ENCODE data around the gene LILRB3.
"Not testable (repeated sequence)": the region's sequence is repeated elsewhere in the genome, so short reads cannot be mapped to it uniquely, and the experiment has no call there.

Gene LILRB3

GRCh38 chr19:54199401-54199800, 23.4 kb downstream of the LILRB3 start:
- no peak for TF ChIP-seq EZH2 (IDR thresholded peaks at IDR 0.05; ENCODE audit: borderline replicate concordance, low read length)
- TF ChIP-seq CTCF (IDR thresholded peaks at IDR 0.05; ENCODE audit: low read length), result no peak
- no peak overlapping the region for H3K4me3 ChIP-seq (ENCODE audit: low read depth, low read length, poor library complexity, severe bottlenecking)
- H3K79me2 ChIP-seq (ENCODE audit: insufficient read depth, low read length), result peaks cover 30% of the 10 kb centered on the region
- peak overlapping the region; percentile 79; the same call in 1 of the 2 replicates for H3K4me2 ChIP-seq (ENCODE audit: low read length)
- no peak overlapping the region for H2AFZ ChIP-seq (ENCODE audit: low read length)
- H3K9me2 ChIP-seq (ENCODE audit: low read depth, low read length), result no peaks in the 10 kb centered on the region
- no peaks in the 10 kb centered on the region for H3K9me3 ChIP-seq (ENCODE audit: low read length)
- H3K4me1 ChIP-seq (ENCODE audit: insufficient read depth, low read length, severe bottlenecking), result peaks cover 47% of the 10 kb centered on the region
- H3K27ac ChIP-seq (ENCODE audit: low read depth, low read length, poor library complexity, severe bottlenecking), result peak overlapping the region; percentile 31
- H3K27me3 ChIP-seq (ENCODE audit: insufficient read depth, low read length), result no peaks in the 10 kb centered on the region
- H3F3A ChIP-seq (ENCODE audit: insufficient read depth, low read length), result peaks cover under 1% of the 10 kb centered on the region; the same call in 1 of the 2 replicates
- H3K36me3 ChIP-seq (ENCODE audit: insufficient read depth, low read length), result peaks cover 38% of the 10 kb centered on the region
- no peak overlapping the region; the same call in 1 of the 2 replicates for H3K9ac ChIP-seq (ENCODE audit: low read length)
- no peaks in the 10 kb centered on the region; the same call in 1 of the 2 replicates for H4K20me1 ChIP-seq (ENCODE audit: insufficient read depth, low read length)

DNA sequence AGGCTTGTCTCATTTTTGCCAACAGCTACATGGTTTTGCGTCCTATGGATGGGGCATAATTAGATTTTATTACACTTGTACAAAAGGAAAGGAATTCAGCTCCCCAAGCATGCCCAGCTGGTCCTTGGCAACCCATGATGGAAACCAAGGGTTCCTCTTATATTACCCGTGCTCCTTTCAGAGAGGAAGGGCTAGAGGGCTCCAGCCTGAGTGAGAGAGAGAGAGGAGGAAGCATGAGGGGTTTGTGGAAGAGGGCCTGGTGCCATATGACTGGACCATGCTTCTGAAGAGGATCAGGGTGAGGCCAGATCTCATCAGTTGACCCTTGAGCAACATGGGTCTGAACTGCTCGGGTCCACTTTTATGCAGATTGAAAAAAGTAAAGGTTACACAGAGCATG, 25.7 kb downstream of the LILRB3 start:
- peaks cover 26% of the 10 kb centered on the region for H3K4me1 ChIP-seq (ENCODE audit: insufficient read depth, low read length, severe bottlenecking)
- TF ChIP-seq CTCF (IDR thresholded peaks at IDR 0.05; ENCODE audit: low read length) (no peak), EZH2 (IDR thresholded peaks at IDR 0.05; ENCODE audit: borderline replicate concordance, low read length) (no peak)
- no peak overlapping the region for H3K4me2 ChIP-seq (ENCODE audit: low read length)
- no peaks in the 10 kb centered on the region for H3K9me3 ChIP-seq (ENCODE audit: low read length)
- no peak overlapping the region for H3K4me3 ChIP-seq (ENCODE audit: low read depth, low read length, poor library complexity, severe bottlenecking)
- H3K27me3 ChIP-seq (ENCODE audit: insufficient read depth, low read length), result no peaks in the 10 kb centered on the region
- H3K36me3 ChIP-seq (ENCODE audit: insufficient read depth, low read length), result peaks cover 28% of the 10 kb centered on the region
- no peak overlapping the region for H3K9ac ChIP-seq (ENCODE audit: low read length)
- H3K9me2 ChIP-seq (ENCODE audit: low read depth, low read length), result no peaks in the 10 kb centered on the region
- no peaks in the 10 kb centered on the region; the same call in 1 of the 2 replicates for H3F3A ChIP-seq (ENCODE audit: insufficient read depth, low read length)
- peaks cover 12% of the 10 kb centered on the region for H3K79me2 ChIP-seq (ENCODE audit: insufficient read depth, low read length)
- H4K20me1 ChIP-seq (ENCODE audit: insufficient read depth, low read length), result no peaks in the 10 kb centered on the region
- no peak overlapping the region for H2AFZ ChIP-seq (ENCODE audit: low read length)
- H3K27ac ChIP-seq (ENCODE audit: low read depth, low read length, poor library complexity, severe bottlenecking), result no peak overlapping the region

GRCh38 chr19:54196536-54196935, 26.3 kb downstream of the LILRB3 start:
- Histone ChIP-seq H2AFZ (ENCODE audit: low read length) (no peak overlapping the region), H3K27me3 (ENCODE audit: insufficient read depth, low read length) (no peaks in the 10 kb centered on the region), H3K9me2 (ENCODE audit: low read depth, low read length) (no peaks in the 10 kb centered on the region), H3K27ac (ENCODE audit: low read depth, low read length, poor library complexity, severe bottlenecking) (no peak overlapping the region), H3K36me3 (ENCODE audit: insufficient read depth, low read length) (peaks cover 23% of the 10 kb centered on the region), H3K4me3 (ENCODE audit: low read depth, low read length, poor library complexity, severe bottlenecking) (no peak overlapping the region), H4K20me1 (ENCODE audit: insufficient read depth, low read length) (no peaks in the 10 kb centered on the region), H3K79me2 (ENCODE audit: insufficient read depth, low read length) (peaks cover 6% of the 10 kb centered on the region), H3F3A (ENCODE audit: insufficient read depth, low read length) (no peaks in the 10 kb centered on the region; the same call in 1 of the 2 replicates), H3K9me3 (ENCODE audit: low read length) (no peaks in the 10 kb centered on the region), H3K9ac (ENCODE audit: low read length) (no peak overlapping the region), H3K4me2 (ENCODE audit: low read length) (no peak overlapping the region), H3K4me1 (ENCODE audit: insufficient read depth, low read length, severe bottlenecking) (peaks cover 26% of the 10 kb centered on the region)
- no peak for TF ChIP-seq EZH2 (IDR thresholded peaks at IDR 0.05; ENCODE audit: borderline replicate concordance, low read length)

DNA sequence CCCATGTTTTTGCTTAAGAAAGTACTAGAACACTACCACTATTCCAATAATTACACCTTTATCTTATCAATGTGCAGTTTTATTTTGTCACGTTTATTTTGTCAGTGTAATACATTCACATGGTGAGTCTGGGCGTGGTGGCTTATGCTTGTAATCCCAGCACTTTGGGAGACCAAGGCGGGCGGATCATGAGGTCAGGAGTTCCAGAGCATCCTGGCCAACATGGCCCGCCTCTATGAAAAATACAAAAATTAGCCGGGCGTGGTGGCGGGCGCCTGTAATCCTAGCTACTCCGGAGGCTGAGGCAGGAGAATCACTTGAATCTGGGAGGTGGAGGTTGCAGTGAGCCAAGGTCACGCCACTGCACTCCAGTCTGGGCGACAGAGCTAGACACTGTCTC, 28.3 kb downstream of the LILRB3 start:
- H3K9me2 ChIP-seq (ENCODE audit: low read depth, low read length); H4K20me1 ChIP-seq (ENCODE audit: insufficient read depth, low read length); H3F3A ChIP-seq (ENCODE audit: insufficient read depth, low read length); H3K27me3 ChIP-seq (ENCODE audit: insufficient read depth, low read length); H3K79me2 ChIP-seq (ENCODE audit: insufficient read depth, low read length); H3K9ac ChIP-seq (ENCODE audit: low read length); H3K9me3 ChIP-seq (ENCODE audit: low read length); H2AFZ ChIP-seq (ENCODE audit: low read length); H3K27ac ChIP-seq (ENCODE audit: low read depth, low read length, poor library complexity, severe bottlenecking); H3K4me2 ChIP-seq (ENCODE audit: low read length); H3K4me3 ChIP-seq (ENCODE audit: low read depth, low read length, poor library complexity, severe bottlenecking): not testable (repeated sequence)
- Histone ChIP-seq H3K4me1 (ENCODE audit: insufficient read depth, low read length, severe bottlenecking) (peaks cover 18% of the 10 kb centered on the region), H3K36me3 (ENCODE audit: insufficient read depth, low read length) (peaks cover 16% of the 10 kb centered on the region; the same call in 1 of the 2 replicates)
